K562 (cell line): ENCODE data around the gene MYCBP. TPM values are rescaled to one million over a fixed set of nuclear protein-coding genes. Genes with fewer than 3 reads are reported as not detected.
A peak's percentile ranks its signal among the peaks of the same experiment; 100 is the strongest.

Experiments used
- ARID2 ChIP-seq: fragments of 450-650 bp; IDR thresholded peaks from 2 replicates; pipeline ENCODE4 v1.6.1; 2017; ENCODE audit warnings: antibody characterized with exemption, mild to moderate bottlenecking
- ARID4B ChIP-seq: sonication (generic); formaldehyde crosslinking; IDR thresholded peaks from 2 replicates; pipeline ENCODE4 v1.8.0; 2022; ENCODE audit warnings: mild to moderate bottlenecking, missing genetic modification reagents
- BHLHE40 ChIP-seq: IDR thresholded peaks from 2 replicates; pipeline ENCODE4 v1.6.1; 2011; ENCODE audit warnings: low read length, improper control_type of control experiment
- CREB1 ChIP-seq, 2 experiments: sonication (generic) in 1 of 2; formaldehyde crosslinking in 1 of 2; IDR thresholded peaks; 2 replicates each; pipeline versions ENCODE4 v1.6.1 to v1.8.0; 2012 to 2022; ENCODE audit warnings: inconsistent platforms in 1 of 2, mild to moderate bottlenecking in 1 of 2, missing genetic modification reagents in 1 of 2, moderate library complexity in 1 of 2
- E2F8 ChIP-seq: fragments of 450-650 bp; IDR thresholded peaks from 2 replicates; pipeline ENCODE4 v1.7.1; 2018; ENCODE audit warnings: mild to moderate bottlenecking, low read depth; ENCODE audit not compliant: partially characterized antibody
- ERF ChIP-seq: fragments of 450-650 bp; formaldehyde crosslinking; IDR thresholded peaks from 2 replicates; pipeline ENCODE4 v1.4.0; 2020; ENCODE audit warnings: mild to moderate bottlenecking, mixed read lengths
- ETS2 ChIP-seq: IDR thresholded peaks from 2 replicates; pipeline ENCODE4 v1.6.1; 2016; ENCODE audit warnings: borderline replicate concordance, missing genetic modification characterization, mild to moderate bottlenecking, moderate library complexity, missing compliant biosample characterization; ENCODE audit not compliant: poor library complexity, severe bottlenecking
- HMGN3 ChIP-seq: IDR thresholded peaks from 2 replicates; pipeline ENCODE4 v1.6.1; 2011; ENCODE audit warnings: borderline replicate concordance, low read depth, mild to moderate bottlenecking, mixed read lengths, low read length; ENCODE audit not compliant: insufficient read length; ENCODE audit errors: extremely low read depth
- SMAD4 ChIP-seq: fragments of 250-450 bp; sonication (Bioruptor Pico); conservative IDR thresholded peaks from 2 replicates; pipeline ENCODE4 v1.8.0; 2021; ENCODE audit warnings: inconsistent platforms, mild to moderate bottlenecking, moderate library complexity
- TRIM25 ChIP-seq: fragments of 450-650 bp; IDR thresholded peaks from 2 replicates; pipeline ENCODE4 v1.7.0; 2016; ENCODE audit warnings: borderline replicate concordance
- ZBTB12 ChIP-seq: fragments of 250-450 bp; sonication (Bioruptor Pico); IDR thresholded peaks from 2 replicates; pipeline ENCODE4 v1.4.0; 2020
- ZNF174 ChIP-seq: fragments of 250-450 bp; sonication (Bioruptor Pico); IDR thresholded peaks from 2 replicates; pipeline ENCODE4 v1.4.0; 2020; ENCODE audit warnings: mild to moderate bottlenecking
- ZNF212 ChIP-seq: fragments of 450-650 bp; formaldehyde crosslinking; IDR thresholded peaks from 2 replicates; pipeline ENCODE4 v1.4.0; 2020; ENCODE audit warnings: mild to moderate bottlenecking
- ZNF232 ChIP-seq: sonication (generic); formaldehyde crosslinking; IDR thresholded peaks from 2 replicates; pipeline ENCODE4 v1.8.0; 2022; ENCODE audit warnings: mild to moderate bottlenecking, missing genetic modification reagents
- ZNF57 ChIP-seq: fragments of 450-650 bp; formaldehyde crosslinking; IDR thresholded peaks from 2 replicates; pipeline ENCODE4 v1.4.0; 2020; ENCODE audit warnings: mild to moderate bottlenecking, moderate library complexity
- polyA plus RNA-seq, 8 experiments: library from polyadenylated mRNA; depleted of rRNA in 4 of 8; stranded (reverse) in 5 of 8; unstranded in 3 of 8; fragments of >200 nt; fragmentation: Nextera tagmentation in 2 of 8; fragmentation: Illumina TruSeq in 1 of 8; extraction: Ambion mirVana in 2 of 8; extraction: Trizol in 1 of 8; gene quantifications; 2 replicates each; pipeline versions ENCODE4 v1.2.1 to v1.2.3, GENCODE V29; 2011 to 2014; ENCODE audit warnings: inconsistent platforms in 1 of 8, missing spikeins in 1 of 8
- total RNA-seq, 7 experiments: library from RNA; depleted of rRNA in 6 of 7; stranded (reverse); fragments of >200 nt in 6 of 7; fragmentation: Illumina TruSeq in 2 of 7; extraction: Trizol in 2 of 7; gene quantifications; 2 replicates each; pipeline versions ENCODE4 v1.2.1 to v1.2.3, GENCODE V29; 2011 to 2021; ENCODE audit warnings: low replicate concordance in 1 of 7

Gene MYCBP
- total and polyA plus RNA-seq, 9 of the 15 experiments (the other 6 are each of a cell fraction or from before 2014, with no cell fraction given) = 32.3 to 253 (median 72.9) TPM

GRCh38 chr1:38858833-38859560 lies 14.2 kb downstream of the MYCBP start (continued):
- TF ChIP-seq CREB1 (IDR thresholded peaks at IDR 0.05) (no peak), CREB1 (CRISPR knock-in tag; IDR thresholded peaks at IDR 0.05) (no peak), ZBTB12 (CRISPR knock-in tag) (no peak), E2F8 (no peak), ZNF232 (CRISPR knock-in tag) (no peak), BHLHE40 (peak; percentile 29; the same call in 1 of the 2 replicates), TRIM25 (no peak), ZNF212 (no peak), ARID4B (peak; percentile 60; the same call in 1 of the 2 replicates), ZNF57 (CRISPR knock-in tag) (no peak), HMGN3 (peak; percentile 51), ERF (CRISPR knock-in tag) (0 out of 2 replicates have a peak, but pooled peaks have one; percentile 12), ZNF174 (CRISPR knock-in tag) (no peak), ETS2 (no peak), SMAD4 (CRISPR knock-in tag) (peak; percentile 6), ARID2 (no peak)
